Testis (tissue), 2 donors: Measurements from ENCODE around the gene CA5A.
"Not testable (repeated sequence)": the region's sequence is repeated elsewhere in the genome, so short reads cannot be mapped to it uniquely, and the experiment has no call there.

Experiments used
- POLR2A ChIP-seq: fragments of 450-650 bp; IDR thresholded peaks from one replicate; pipeline ENCODE4 v1.6.1; 2017; ENCODE audit warnings: antibody characterized with exemption, mild to moderate bottlenecking, moderate library complexity
- TF ChIP-seq, protein P1 (sequence below), 3 experiments: fragments of 450-650 bp in 2 of 3; fragments of 200-600 bp in 1 of 3; sonication (generic) in 1 of 3; IDR thresholded peaks; one replicate each; pipeline ENCODE4 v1.5.1; 2016 to 2019; ENCODE audit warnings: antibody characterized with exemption in 3 of 3, mild to moderate bottlenecking in 2 of 3, moderate library complexity in 1 of 3

DNA sequence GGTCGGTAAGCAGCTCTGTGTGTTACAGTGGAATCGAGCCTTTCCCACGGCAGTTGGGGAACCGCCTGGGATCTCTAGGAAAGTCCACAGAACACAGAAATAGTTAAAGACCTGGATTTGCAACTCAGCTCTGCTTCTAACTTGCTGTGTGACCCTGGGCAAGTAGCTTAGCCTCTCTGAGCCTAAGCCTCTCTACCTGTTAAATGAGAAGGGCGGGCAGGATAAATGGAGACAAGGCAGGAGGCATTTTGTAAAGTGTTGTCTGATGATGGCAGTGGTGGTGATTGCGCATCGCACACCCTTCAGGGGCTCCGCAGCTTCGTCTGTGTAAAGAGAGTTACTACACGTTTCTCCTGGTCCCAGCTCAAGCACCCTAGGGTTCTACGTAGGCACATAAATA lies 28.2 kb downstream of the CA5A start:
- TF ChIP-seq POLR2A = not testable (repeated sequence)
- TF ChIP-seq, protein P1, sequence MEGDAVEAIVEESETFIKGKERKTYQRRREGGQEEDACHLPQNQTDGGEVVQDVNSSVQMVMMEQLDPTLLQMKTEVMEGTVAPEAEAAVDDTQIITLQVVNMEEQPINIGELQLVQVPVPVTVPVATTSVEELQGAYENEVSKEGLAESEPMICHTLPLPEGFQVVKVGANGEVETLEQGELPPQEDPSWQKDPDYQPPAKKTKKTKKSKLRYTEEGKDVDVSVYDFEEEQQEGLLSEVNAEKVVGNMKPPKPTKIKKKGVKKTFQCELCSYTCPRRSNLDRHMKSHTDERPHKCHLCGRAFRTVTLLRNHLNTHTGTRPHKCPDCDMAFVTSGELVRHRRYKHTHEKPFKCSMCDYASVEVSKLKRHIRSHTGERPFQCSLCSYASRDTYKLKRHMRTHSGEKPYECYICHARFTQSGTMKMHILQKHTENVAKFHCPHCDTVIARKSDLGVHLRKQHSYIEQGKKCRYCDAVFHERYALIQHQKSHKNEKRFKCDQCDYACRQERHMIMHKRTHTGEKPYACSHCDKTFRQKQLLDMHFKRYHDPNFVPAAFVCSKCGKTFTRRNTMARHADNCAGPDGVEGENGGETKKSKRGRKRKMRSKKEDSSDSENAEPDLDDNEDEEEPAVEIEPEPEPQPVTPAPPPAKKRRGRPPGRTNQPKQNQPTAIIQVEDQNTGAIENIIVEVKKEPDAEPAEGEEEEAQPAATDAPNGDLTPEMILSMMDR (IDR thresholded peaks at IDR 0.05) = not testable (repeated sequence)
